GM12872 (cell line): ENCODE results near the gene ZNF76.

ENCODE experiments used
- TF ChIP-seq, protein P1 (sequence below): IDR thresholded peaks from 3 replicates; pipeline ENCODE4 v1.5.1; 2011; ENCODE audit warnings: low read depth, mild to moderate bottlenecking, low read length, moderate library complexity; ENCODE audit not compliant: insufficient read depth

ZNF76 gene

DNA sequence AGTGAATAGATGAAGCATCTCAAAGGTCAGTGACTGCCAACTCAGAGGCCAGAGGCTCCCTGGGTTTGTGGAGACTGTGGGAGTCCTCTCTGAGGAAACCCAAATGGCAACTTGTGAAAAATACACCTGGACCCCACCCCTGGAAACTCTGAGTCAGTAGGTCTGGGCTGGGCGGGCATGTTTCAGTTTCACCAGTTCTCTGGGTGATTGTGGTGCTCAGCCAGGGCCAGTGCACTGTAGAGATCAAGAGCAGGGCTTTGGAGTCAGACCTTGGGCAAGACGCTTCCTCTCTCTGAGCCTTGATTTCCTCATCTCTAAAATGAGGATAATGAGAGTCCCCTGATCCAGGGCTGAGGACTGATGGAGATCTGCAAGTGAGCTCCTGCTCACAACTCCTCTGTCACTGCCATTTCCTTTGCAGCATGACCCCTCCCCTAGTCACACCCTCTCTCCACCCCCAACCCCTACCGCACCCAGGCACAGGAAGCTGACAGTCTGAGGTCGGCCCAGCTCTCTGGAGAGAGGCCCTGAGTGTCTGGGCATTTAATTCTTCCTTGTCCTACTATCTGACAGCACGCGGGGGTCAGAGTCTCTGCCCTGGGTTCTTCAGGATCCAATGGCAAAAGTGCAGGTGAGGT, 43.2 kb downstream of the ZNF76 start:
- TF ChIP-seq, protein P1, sequence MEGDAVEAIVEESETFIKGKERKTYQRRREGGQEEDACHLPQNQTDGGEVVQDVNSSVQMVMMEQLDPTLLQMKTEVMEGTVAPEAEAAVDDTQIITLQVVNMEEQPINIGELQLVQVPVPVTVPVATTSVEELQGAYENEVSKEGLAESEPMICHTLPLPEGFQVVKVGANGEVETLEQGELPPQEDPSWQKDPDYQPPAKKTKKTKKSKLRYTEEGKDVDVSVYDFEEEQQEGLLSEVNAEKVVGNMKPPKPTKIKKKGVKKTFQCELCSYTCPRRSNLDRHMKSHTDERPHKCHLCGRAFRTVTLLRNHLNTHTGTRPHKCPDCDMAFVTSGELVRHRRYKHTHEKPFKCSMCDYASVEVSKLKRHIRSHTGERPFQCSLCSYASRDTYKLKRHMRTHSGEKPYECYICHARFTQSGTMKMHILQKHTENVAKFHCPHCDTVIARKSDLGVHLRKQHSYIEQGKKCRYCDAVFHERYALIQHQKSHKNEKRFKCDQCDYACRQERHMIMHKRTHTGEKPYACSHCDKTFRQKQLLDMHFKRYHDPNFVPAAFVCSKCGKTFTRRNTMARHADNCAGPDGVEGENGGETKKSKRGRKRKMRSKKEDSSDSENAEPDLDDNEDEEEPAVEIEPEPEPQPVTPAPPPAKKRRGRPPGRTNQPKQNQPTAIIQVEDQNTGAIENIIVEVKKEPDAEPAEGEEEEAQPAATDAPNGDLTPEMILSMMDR = no peak

DNA sequence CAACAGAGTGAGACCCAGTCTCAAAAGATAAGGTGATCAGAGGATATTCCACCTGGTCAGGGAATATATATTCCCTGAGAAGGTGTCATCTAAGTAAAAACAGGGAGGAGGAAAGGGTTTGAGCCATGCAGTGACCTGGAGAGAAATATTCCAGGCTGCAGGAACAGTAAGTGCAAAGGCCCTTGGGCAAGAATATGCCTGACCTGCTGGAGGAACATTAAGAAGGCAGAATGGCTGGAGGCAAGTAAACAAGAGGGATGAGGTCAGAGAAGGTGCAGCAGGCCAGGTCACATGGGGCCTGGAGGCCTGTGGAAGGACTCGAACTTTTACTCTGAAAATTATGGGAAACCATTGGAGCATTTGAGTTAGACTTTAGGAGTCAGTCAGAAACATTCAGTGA, 44.8 kb downstream of the ZNF76 start:
- TF ChIP-seq, protein P1 = no peak

DNA sequence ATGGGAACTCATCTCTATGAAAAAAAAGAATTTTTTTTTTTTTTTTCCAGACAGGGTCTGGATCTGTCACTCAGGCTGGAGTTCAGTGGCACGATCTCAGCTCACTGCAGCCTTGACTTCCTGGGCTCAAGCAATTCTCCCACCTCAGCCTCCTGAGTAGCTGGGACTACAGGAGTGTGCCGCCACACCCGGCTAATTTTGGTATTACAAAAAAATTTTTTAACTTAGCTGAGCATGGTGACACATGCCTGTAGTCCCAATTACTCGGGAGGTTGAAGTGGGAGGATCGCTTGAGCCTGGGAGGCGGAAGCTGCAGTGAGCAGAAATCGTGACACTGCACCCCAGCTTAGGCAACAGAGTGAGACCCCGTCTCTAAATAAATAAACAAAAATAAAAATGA, 45.6 kb downstream of the ZNF76 start:
- TF ChIP-seq, protein P1 = no peak

DNA sequence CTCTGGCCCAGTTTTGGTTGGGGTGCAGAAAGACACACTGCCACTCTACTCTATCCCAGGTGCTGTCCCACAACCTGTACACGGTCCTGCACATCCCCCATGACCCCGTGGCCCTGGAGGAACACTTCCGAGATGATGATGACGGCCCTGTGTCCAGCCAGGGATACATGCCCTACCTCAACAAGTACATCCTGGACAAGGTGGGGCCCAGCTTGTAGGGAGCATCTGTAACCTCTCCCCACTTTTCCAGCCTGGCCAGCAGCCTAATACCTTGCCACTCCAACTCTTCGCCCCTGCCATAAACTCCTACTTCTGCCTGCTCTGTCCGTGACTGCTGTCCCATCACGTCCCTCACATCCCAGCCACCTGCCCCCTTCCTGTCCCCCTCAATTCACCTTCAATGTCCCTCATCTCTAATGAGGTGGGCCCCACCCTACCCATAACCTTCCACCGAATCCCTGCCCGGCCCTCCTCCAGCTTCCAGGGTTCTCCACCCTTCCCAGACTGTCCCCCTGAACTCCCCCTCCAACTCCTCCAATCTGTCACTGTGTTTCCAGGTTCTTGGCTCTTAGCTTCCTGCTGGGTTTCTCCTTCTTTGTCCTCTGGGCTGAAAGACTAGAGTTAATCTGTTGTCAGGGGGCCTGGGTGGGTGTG, 50.2 kb downstream of the ZNF76 start:
- TF ChIP-seq, protein P1 = no peak

DNA sequence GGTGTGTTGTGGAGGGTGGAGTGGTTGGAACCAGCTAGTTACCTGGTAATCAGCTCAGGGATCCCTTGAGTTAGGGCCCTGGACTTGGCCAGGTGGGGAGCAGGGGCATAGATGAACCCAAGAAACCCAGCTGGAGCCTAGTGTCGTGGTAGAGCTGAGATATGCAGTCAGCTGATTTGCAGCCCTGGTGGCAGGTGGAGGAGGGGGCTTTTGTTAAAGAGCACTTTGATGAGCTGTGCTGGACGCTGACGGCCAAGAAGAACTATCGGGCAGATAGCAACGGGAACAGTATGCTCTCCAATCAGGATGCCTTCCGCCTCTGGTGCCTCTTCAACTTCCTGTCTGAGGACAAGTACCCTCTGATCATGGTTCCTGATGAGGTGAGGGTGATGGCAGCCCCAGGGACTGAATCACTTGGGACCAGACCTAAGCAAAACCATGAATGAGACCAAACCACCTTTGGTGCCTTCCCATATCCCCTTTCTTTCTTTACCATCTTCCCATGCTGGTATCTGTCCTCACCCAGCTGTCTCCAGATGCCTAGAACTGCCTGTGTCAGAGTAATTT, 50.8 kb downstream of the ZNF76 start:
- TF ChIP-seq, protein P1 = no peak

DNA sequence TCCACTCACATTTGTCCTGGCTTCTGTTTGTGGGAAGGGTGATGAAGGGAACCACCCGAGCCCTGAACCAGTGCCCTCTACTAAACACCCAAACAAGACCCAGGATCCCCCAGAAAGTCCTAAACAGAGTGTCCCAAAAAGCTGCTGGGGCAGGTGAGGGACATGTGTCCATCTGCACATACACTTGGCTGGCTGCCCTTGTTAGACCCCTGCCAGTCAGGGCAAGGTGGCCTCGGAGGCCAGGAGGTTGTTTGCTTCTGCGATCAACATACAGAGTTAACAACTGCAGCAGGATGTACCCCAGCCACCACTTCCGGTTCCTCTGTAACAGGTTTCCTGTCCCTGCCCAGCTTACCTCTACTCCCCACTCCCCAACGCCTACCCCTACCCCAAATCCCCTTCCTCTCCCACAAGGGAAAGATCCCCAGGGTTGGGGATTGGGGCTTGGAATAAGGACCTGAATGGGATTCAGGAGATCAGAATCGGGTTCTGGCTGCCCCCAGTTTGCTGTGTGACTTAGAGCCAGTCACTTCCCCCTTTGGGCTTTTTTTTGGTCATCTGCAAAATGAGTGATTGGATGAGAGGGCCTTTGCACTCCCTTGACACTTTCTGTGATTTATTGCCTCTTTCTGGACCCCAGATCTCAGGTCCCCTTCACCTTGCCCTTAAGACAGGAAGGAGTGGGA, 52.0 kb downstream of the ZNF76 start:
- TF ChIP-seq, protein P1 = no peak

DNA sequence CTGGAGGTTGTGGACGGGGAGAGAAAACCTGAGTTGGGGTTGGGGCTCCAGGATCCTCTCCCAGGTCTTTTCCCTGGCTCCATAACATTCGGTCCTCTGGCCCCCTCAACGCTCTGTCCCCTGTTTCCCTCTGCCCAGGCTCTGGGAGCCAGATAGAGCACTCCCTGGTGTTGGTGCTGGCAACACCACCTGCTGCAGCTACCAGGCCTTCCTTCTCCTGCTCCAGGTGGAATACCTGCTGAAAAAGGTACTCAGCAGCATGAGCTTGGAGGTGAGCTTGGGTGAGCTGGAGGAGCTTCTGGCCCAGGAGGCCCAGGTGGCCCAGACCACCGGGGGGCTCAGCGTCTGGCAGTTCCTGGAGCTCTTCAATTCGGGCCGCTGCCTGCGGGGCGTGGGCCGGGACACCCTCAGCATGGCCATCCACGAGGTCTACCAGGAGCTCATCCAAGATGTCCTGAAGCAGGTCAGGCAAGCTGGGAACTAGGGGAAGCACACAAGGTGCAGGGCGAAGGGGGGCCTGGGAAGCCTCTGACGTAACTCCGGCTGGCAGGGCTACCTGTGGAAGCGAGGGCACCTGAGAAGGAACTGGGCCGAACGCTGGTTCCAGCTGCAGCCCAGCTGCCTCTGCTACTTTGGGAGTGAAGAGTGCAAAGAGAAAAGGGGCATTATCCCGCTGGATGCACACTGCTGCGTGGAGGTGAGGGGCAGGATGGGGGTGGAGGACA, 52.7 kb downstream of the ZNF76 start:
- TF ChIP-seq, protein P1 = no peak
